Activated naive CD8-positive, alpha-beta T cell (primary cell): Measurements from ENCODE around the gene BICD1.

ENCODE experiments used
- H3K27ac Mint-ChIP-seq: one replicate; pipeline ENCODE4 v1.8.0; 2021; ENCODE audit warnings: mixed read lengths
- H3K27me3 Mint-ChIP-seq: one replicate; pipeline ENCODE4 v1.8.0; 2021; ENCODE audit warnings: mixed read lengths
- H3K36me3 Mint-ChIP-seq: one replicate; pipeline ENCODE4 v1.8.0; 2021; ENCODE audit warnings: mixed read lengths
- H3K4me1 Mint-ChIP-seq: one replicate; pipeline ENCODE4 v1.8.0; 2021; ENCODE audit warnings: low read depth, mixed read lengths
- H3K4me3 Mint-ChIP-seq: one replicate; pipeline ENCODE4 v1.8.0; 2021; ENCODE audit warnings: mild to moderate bottlenecking, mixed read lengths
- H3K9me3 Mint-ChIP-seq: one replicate; pipeline ENCODE4 v1.8.0; 2021; ENCODE audit warnings: low read depth, mixed read lengths

BICD1 gene

GRCh38 chr12:32248441-32249140 is 141.9 kb downstream of the BICD1 start:
- no peaks in the 10 kb centered on the region for H3K4me1 Mint-ChIP-seq
- peaks cover 3% of the 10 kb centered on the region for H3K36me3 Mint-ChIP-seq
- H3K27me3 Mint-ChIP-seq: no peaks in the 10 kb centered on the region
- H3K27ac Mint-ChIP-seq: no peak overlapping the region
- no peaks in the 10 kb centered on the region for H3K9me3 Mint-ChIP-seq
- no peak overlapping the region for H3K4me3 Mint-ChIP-seq

GRCh38 chr12:32249777-32250176 is 143.1 kb downstream of the BICD1 start:
- H3K27ac Mint-ChIP-seq: no peak overlapping the region
- H3K36me3 Mint-ChIP-seq: peaks cover 9% of the 10 kb centered on the region
- no peaks in the 10 kb centered on the region for H3K4me1 Mint-ChIP-seq
- no peak overlapping the region for H3K4me3 Mint-ChIP-seq
- no peaks in the 10 kb centered on the region for H3K27me3 Mint-ChIP-seq
- no peaks in the 10 kb centered on the region for H3K9me3 Mint-ChIP-seq

- Mint-ChIP-seq H3K4me1 (peaks cover 2% of the 10 kb centered on the region), H3K27me3 (no peaks in the 10 kb centered on the region), H3K27ac (no peak overlapping the region), H3K36me3 (peaks cover 12% of the 10 kb centered on the region), H3K9me3 (no peaks in the 10 kb centered on the region), H3K4me3 (no peak overlapping the region)
These were observed 145.8 kb downstream of the BICD1 start for GRCh38 chr12:32252199-32253073.

- Mint-ChIP-seq H3K9me3 (no peaks in the 10 kb centered on the region), H3K27me3 (no peaks in the 10 kb centered on the region), H3K36me3 (peaks cover 13% of the 10 kb centered on the region), H3K4me1 (peaks cover 7% of the 10 kb centered on the region), H3K27ac (no peak overlapping the region), H3K4me3 (no peak overlapping the region)
These were observed 146.6 kb downstream of the BICD1 start for GRCh38 chr12:32253154-32253790.

GRCh38 chr12:32254260-32254956 is 147.8 kb downstream of the BICD1 start:
- Mint-ChIP-seq H3K9me3 (no peaks in the 10 kb centered on the region), H3K27me3 (no peaks in the 10 kb centered on the region), H3K4me1 (peaks cover 11% of the 10 kb centered on the region), H3K27ac (no peak overlapping the region), H3K36me3 (peaks cover 17% of the 10 kb centered on the region), H3K4me3 (no peak overlapping the region)

- H3K4me1 Mint-ChIP-seq: peaks cover 11% of the 10 kb centered on the region
- H3K27me3 Mint-ChIP-seq: no peaks in the 10 kb centered on the region
- H3K9me3 Mint-ChIP-seq: no peaks in the 10 kb centered on the region
- no peak overlapping the region for H3K27ac Mint-ChIP-seq
- no peak overlapping the region for H3K4me3 Mint-ChIP-seq
- peaks cover 19% of the 10 kb centered on the region for H3K36me3 Mint-ChIP-seq
These were observed 148.9 kb downstream of the BICD1 start for GRCh38 chr12:32255588-32255987.

GRCh38 chr12:32257695-32258496 is 151.2 kb downstream of the BICD1 start:
- peaks cover 21% of the 10 kb centered on the region for H3K4me1 Mint-ChIP-seq
- peaks cover 19% of the 10 kb centered on the region for H3K36me3 Mint-ChIP-seq
- peak overlapping the region; percentile 58 for H3K27ac Mint-ChIP-seq
- no peaks in the 10 kb centered on the region for H3K9me3 Mint-ChIP-seq
- no peak overlapping the region for H3K4me3 Mint-ChIP-seq
- H3K27me3 Mint-ChIP-seq: no peaks in the 10 kb centered on the region

GRCh38 chr12:32260696-32261095 is 154.0 kb downstream of the BICD1 start:
- Mint-ChIP-seq H3K27ac (no peak overlapping the region), H3K9me3 (no peaks in the 10 kb centered on the region), H3K4me1 (peaks cover 24% of the 10 kb centered on the region), H3K36me3 (peaks cover 10% of the 10 kb centered on the region), H3K27me3 (no peaks in the 10 kb centered on the region), H3K4me3 (no peak overlapping the region)

GRCh38 chr12:32261638-32262037 is 155.0 kb downstream of the BICD1 start:
- Mint-ChIP-seq H3K27me3 (no peaks in the 10 kb centered on the region), H3K27ac (no peak overlapping the region), H3K4me1 (peaks cover 26% of the 10 kb centered on the region), H3K9me3 (no peaks in the 10 kb centered on the region), H3K4me3 (no peak overlapping the region), H3K36me3 (peaks cover 8% of the 10 kb centered on the region)

- Mint-ChIP-seq H3K27ac (no peak overlapping the region), H3K27me3 (no peaks in the 10 kb centered on the region), H3K36me3 (peaks cover 2% of the 10 kb centered on the region), H3K4me3 (no peak overlapping the region), H3K4me1 (peaks cover 15% of the 10 kb centered on the region), H3K9me3 (no peaks in the 10 kb centered on the region)
These were observed 158.3 kb downstream of the BICD1 start for GRCh38 chr12:32264961-32265360.

- H3K27ac Mint-ChIP-seq: no peak overlapping the region
- no peak overlapping the region for H3K4me3 Mint-ChIP-seq
- peaks cover 15% of the 10 kb centered on the region for H3K4me1 Mint-ChIP-seq
- H3K36me3 Mint-ChIP-seq: no peaks in the 10 kb centered on the region
- no peaks in the 10 kb centered on the region for H3K27me3 Mint-ChIP-seq
- no peaks in the 10 kb centered on the region for H3K9me3 Mint-ChIP-seq
These were observed 158.8 kb downstream of the BICD1 start for GRCh38 chr12:32265456-32265855.

GRCh38 chr12:32265951-32266350 is 159.3 kb downstream of the BICD1 start:
- Mint-ChIP-seq H3K4me1 (peaks cover 15% of the 10 kb centered on the region), H3K4me3 (no peak overlapping the region), H3K27ac (no peak overlapping the region), H3K9me3 (no peaks in the 10 kb centered on the region), H3K27me3 (no peaks in the 10 kb centered on the region), H3K36me3 (no peaks in the 10 kb centered on the region)

GRCh38 chr12:32266756-32267155 is 160.1 kb downstream of the BICD1 start:
- Mint-ChIP-seq H3K27me3 (no peaks in the 10 kb centered on the region), H3K4me1 (peaks cover 9% of the 10 kb centered on the region), H3K4me3 (no peak overlapping the region), H3K27ac (no peak overlapping the region), H3K36me3 (no peaks in the 10 kb centered on the region), H3K9me3 (no peaks in the 10 kb centered on the region)
